ENCODE data around the gene RBBP9. TPM values are rescaled to one million over a fixed set of nuclear protein-coding genes. Genes with fewer than 3 reads are reported as not detected.
"Not testable (repeated sequence)": the region's sequence is repeated elsewhere in the genome, so short reads cannot be mapped to it uniquely, and the experiment has no call there.

The RBBP9 gene
- polyA plus RNA-seq, 4 donors, result 5.7 to 24.1 (median 7.2) TPM

DNA sequence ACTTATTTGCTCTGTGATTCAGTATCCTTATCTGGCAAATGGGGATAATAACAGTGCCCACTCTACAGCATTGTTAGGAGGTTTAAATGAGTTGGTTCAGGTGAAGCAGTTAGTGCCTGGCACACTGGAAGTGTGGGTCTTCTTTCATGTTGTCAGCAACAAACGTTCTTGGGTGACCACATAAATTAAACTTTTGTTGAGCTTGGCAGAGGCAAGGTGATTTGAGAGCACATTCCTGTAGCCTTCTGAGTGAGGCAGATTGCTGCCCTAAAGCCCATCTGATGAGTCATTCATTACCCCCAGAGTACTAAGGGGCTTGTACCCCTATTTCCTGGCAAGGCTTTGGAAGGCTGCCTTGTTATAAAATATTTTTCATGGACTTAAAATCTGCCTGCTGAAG, 36.5 kb upstream of the RBBP9 start:
- no peak for DNase-seq
- no peaks in the 10 kb centered on the region for H3K4me1 ChIP-seq (ENCODE audit: control insufficient read depth in 3 of 3, insufficient read depth in 2 of 3, low read depth in 1 of 3, low read length in 2 of 3)
- no peak overlapping the region for H3K4me3 ChIP-seq (ENCODE audit: low read depth in 1 of 3, low read length in 3 of 3)
- FAIRE-seq, result no peak
- H3K9me3 ChIP-seq (ENCODE audit: control insufficient read depth in 2 of 2, insufficient read depth in 1 of 2, low read depth in 1 of 2, low read length in 1 of 2), result no peaks in the 10 kb centered on the region
- WGBS, 3 donors, result 30 to 52% (median 33%) methylated on average over 1 of the region's 1 CpG
- peaks cover 19 to 43% (median 23%) of the 10 kb centered on the region in 3 donors for H3K36me3 ChIP-seq (ENCODE audit: control insufficient read depth in 3 of 3, insufficient read depth in 2 of 3, low read depth in 1 of 3, low read length in 3 of 3)
- no peaks in the 10 kb centered on the region for H3K27me3 ChIP-seq (ENCODE audit: control insufficient read depth in 3 of 3, insufficient read depth in 3 of 3, low read length in 3 of 3)
- H3K27ac ChIP-seq (ENCODE audit: low read depth in 1 of 3, low read length in 2 of 3), result no peak overlapping the region

DNA sequence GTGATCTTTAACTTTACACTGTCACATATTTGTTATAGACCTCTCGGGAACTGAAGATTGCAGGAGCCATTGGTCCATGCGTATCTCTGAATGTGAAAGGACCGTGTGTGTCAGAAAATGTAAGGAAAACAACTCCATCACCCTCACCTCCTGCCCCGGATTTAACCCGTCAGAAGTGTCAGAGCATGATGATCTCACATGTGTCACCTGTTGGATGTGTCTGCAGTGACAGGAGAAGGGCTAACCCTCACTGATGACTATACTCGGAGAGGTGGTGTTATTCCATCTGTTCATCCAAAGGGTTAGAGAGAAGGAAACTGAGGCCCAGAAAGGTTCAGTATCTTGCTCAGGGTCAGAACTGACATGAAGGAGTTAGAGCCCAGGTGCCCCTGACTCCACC, 35.6 kb upstream of the RBBP9 start:
- H3K4me1 ChIP-seq (ENCODE audit: control insufficient read depth in 3 of 3, insufficient read depth in 2 of 3, low read depth in 1 of 3, low read length in 2 of 3), result no peaks in the 10 kb centered on the region
- 86 to 97% (median 88%) methylated on average over 6 of the region's 6 CpGs for WGBS, 3 donors
- FAIRE-seq (no peak), DNase-seq (no peak)
- no peaks in the 10 kb centered on the region for H3K27me3 ChIP-seq (ENCODE audit: control insufficient read depth in 3 of 3, insufficient read depth in 3 of 3, low read length in 3 of 3)
- peaks cover 22 to 48% (median 28%) of the 10 kb centered on the region in 3 donors for H3K36me3 ChIP-seq (ENCODE audit: control insufficient read depth in 3 of 3, insufficient read depth in 2 of 3, low read depth in 1 of 3, low read length in 3 of 3)
- no peak overlapping the region for H3K4me3 ChIP-seq (ENCODE audit: low read depth in 1 of 3, low read length in 3 of 3)
- H3K9me3 ChIP-seq (ENCODE audit: control insufficient read depth in 2 of 2, insufficient read depth in 1 of 2, low read depth in 1 of 2, low read length in 1 of 2), result no peaks in the 10 kb centered on the region
- H3K27ac ChIP-seq (ENCODE audit: low read depth in 1 of 3, low read length in 2 of 3), result no peak overlapping the region

DNA sequence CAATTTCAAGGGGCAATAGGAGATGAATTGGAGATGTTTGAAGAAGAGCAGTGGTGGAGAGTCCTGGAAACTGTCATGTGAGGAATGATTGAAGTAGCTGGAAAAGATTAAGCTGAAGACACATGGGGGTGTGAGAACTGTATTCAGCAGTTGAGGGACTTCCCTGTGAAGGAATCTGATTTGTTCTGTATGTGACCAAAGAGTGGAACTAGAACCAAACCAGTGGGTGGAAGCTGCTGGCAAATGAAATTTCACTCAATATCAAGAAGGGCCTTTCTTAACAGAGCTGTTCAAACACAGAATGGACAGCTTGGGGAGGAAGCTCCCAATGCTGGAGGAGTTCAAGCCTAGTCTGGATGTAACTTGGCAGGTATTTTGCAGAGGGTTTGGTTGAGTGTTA, 32.0 kb upstream of the RBBP9 start:
- no peak overlapping the region for H3K4me3 ChIP-seq (ENCODE audit: low read depth in 1 of 3, low read length in 3 of 3)
- no peaks in the 10 kb centered on the region for H3K9me3 ChIP-seq (ENCODE audit: control insufficient read depth in 2 of 2, insufficient read depth in 1 of 2, low read depth in 1 of 2, low read length in 1 of 2)
- no peaks in the 10 kb centered on the region for H3K27me3 ChIP-seq (ENCODE audit: control insufficient read depth in 3 of 3, insufficient read depth in 3 of 3, low read length in 3 of 3)
- DNase-seq (no peak), FAIRE-seq (no peak)
- H3K4me1 ChIP-seq (ENCODE audit: control insufficient read depth in 3 of 3, insufficient read depth in 2 of 3, low read depth in 1 of 3, low read length in 2 of 3), result no peaks in the 10 kb centered on the region
- peaks cover 31 to 60% (median 40%) of the 10 kb centered on the region in 3 donors for H3K36me3 ChIP-seq (ENCODE audit: control insufficient read depth in 3 of 3, insufficient read depth in 2 of 3, low read depth in 1 of 3, low read length in 3 of 3)
- no peak overlapping the region for H3K27ac ChIP-seq (ENCODE audit: low read depth in 1 of 3, low read length in 2 of 3)

DNA sequence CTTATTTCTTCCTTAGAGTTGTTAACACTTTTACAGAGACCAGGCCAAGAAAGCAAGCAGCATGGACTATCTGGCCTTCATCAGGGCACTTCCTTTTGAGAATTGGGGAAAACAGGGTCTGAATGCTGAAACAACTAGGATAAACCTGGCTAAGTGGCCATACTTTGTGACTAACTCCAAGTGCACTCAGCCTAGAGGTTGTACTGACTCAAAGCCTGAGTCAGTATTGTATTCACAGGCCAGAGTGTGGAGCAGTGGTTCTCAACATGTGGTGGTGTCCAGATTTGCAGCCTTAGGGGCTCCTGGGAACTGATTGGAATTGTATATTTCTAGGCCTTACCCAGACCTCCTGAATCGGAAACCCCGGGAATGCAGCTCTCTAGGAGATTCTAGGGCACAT, 30.8 kb upstream of the RBBP9 start:
- Histone ChIP-seq H3K4me1 (ENCODE audit: control insufficient read depth in 3 of 3, insufficient read depth in 2 of 3, low read depth in 1 of 3, low read length in 2 of 3) (no peaks in the 10 kb centered on the region), H3K4me3 (ENCODE audit: low read depth in 1 of 3, low read length in 3 of 3) (no peak overlapping the region), H3K36me3 (ENCODE audit: control insufficient read depth in 3 of 3, insufficient read depth in 2 of 3, low read depth in 1 of 3, low read length in 3 of 3) (peaks cover 29 to 62% (median 38%) of the 10 kb centered on the region in 3 donors), H3K27me3 (ENCODE audit: control insufficient read depth in 3 of 3, insufficient read depth in 3 of 3, low read length in 3 of 3) (no peaks in the 10 kb centered on the region), H3K9me3 (ENCODE audit: control insufficient read depth in 2 of 2, insufficient read depth in 1 of 2, low read depth in 1 of 2, low read length in 1 of 2) (no peaks in the 10 kb centered on the region), H3K27ac (ENCODE audit: low read depth in 1 of 3, low read length in 2 of 3) (no peak overlapping the region)
- FAIRE-seq (no peak), DNase-seq (no peak)
- 96 to 98% (median 97%) methylated on average over 2 of the region's 2 CpGs for WGBS, 3 donors

DNA sequence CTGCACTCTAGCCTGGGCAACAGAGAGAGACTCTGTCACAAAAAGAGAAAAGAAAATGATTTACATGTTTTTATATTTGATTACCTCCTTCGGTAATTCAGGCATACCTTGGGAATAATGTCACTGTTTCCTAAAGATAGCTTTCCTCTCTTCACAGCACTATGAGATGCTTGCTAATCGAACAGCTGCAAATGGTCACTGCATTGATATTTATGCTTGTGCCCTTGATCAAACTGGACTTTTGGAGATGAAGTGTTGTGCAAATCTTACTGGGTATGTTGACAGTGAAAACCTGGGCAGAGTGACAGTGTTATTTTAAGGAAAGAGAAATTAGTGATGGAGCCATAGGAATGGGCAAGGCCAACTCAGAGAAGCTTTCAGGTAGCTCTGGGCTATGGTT, 30.3 kb upstream of the RBBP9 start:
- Histone ChIP-seq H3K4me3 (ENCODE audit: low read depth in 1 of 3, low read length in 3 of 3) (no peak overlapping the region), H3K27me3 (ENCODE audit: control insufficient read depth in 3 of 3, insufficient read depth in 3 of 3, low read length in 3 of 3) (no peaks in the 10 kb centered on the region), H3K9me3 (ENCODE audit: control insufficient read depth in 2 of 2, insufficient read depth in 1 of 2, low read depth in 1 of 2, low read length in 1 of 2) (no peaks in the 10 kb centered on the region), H3K4me1 (ENCODE audit: control insufficient read depth in 3 of 3, insufficient read depth in 2 of 3, low read depth in 1 of 3, low read length in 2 of 3) (no peaks in the 10 kb centered on the region), H3K27ac (ENCODE audit: low read depth in 1 of 3, low read length in 2 of 3) (no peak overlapping the region), H3K36me3 (ENCODE audit: control insufficient read depth in 3 of 3, insufficient read depth in 2 of 3, low read depth in 1 of 3, low read length in 3 of 3) (peaks cover 25 to 62% (median 33%) of the 10 kb centered on the region in 3 donors)
- DNase-seq (no peak), FAIRE-seq (no peak)
- WGBS, 3 donors, result 92 to 95% (median 95%) methylated on average over 2 of the region's 2 CpGs

DNA sequence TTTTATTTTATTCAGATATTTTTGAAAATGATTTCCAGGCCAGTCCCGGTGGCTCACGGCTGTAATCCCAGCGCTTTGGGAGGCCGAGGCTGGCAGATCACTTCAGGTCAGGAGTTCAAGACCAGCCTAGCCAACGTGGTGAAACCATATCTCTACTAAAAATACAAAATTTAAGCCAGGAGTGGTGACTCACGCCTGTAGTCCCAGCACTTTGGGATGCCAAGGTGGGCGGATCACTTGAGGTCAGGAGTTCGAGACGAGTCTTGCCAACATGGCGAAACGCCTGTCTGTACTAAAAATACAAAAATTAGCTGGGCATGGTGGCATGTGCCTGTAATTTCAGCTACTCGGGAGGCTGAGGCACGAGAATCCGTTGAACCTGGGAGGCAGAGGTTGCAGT, 29.7 kb upstream of the RBBP9 start:
- peaks cover 25 to 63% (median 32%) of the 10 kb centered on the region in 3 donors for H3K36me3 ChIP-seq (ENCODE audit: control insufficient read depth in 3 of 3, insufficient read depth in 2 of 3, low read depth in 1 of 3, low read length in 3 of 3)
- not testable (repeated sequence) for H3K27ac ChIP-seq (ENCODE audit: low read depth in 1 of 3, low read length in 2 of 3); H3K9me3 ChIP-seq (ENCODE audit: control insufficient read depth in 2 of 2, insufficient read depth in 1 of 2, low read depth in 1 of 2, low read length in 1 of 2); H3K4me3 ChIP-seq (ENCODE audit: low read depth in 1 of 3, low read length in 3 of 3); FAIRE-seq; H3K4me1 ChIP-seq (ENCODE audit: control insufficient read depth in 3 of 3, insufficient read depth in 2 of 3, low read depth in 1 of 3, low read length in 2 of 3); DNase-seq; H3K27me3 ChIP-seq (ENCODE audit: control insufficient read depth in 3 of 3, insufficient read depth in 3 of 3, low read length in 3 of 3)
- WGBS, 3 donors, result 83 to 85% (median 83%) methylated on average over 14 of the region's 14 CpGs

DNA sequence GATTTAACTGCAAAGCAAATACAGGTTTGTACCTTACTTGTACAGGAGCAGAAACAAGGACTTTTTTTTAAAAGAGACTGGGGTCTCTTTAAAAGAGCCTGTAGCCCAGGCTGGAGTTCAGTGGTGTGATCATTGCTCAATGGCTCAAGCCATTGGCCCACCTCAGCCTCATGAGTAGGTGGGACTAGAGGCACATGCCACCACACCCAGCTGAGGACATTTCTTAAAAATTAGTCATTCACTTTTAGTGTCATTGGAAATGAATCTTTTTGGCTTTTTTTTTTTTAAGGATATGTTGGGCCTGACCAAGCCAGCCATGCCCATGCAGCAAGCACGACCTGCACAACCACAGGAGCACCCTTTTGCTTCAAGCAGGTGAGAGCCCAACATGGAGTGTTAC, 27.6 kb upstream of the RBBP9 start:
- Histone ChIP-seq H3K27me3 (ENCODE audit: control insufficient read depth in 3 of 3, insufficient read depth in 3 of 3, low read length in 3 of 3) (no peaks in the 10 kb centered on the region), H3K4me3 (ENCODE audit: low read depth in 1 of 3, low read length in 3 of 3) (no peak overlapping the region), H3K4me1 (ENCODE audit: control insufficient read depth in 3 of 3, insufficient read depth in 2 of 3, low read depth in 1 of 3, low read length in 2 of 3) (no peaks in the 10 kb centered on the region), H3K36me3 (ENCODE audit: control insufficient read depth in 3 of 3, insufficient read depth in 2 of 3, low read depth in 1 of 3, low read length in 3 of 3) (peaks cover 17 to 59% (median 27%) of the 10 kb centered on the region in 3 donors), H3K9me3 (ENCODE audit: control insufficient read depth in 2 of 2, insufficient read depth in 1 of 2, low read depth in 1 of 2, low read length in 1 of 2) (no peaks in the 10 kb centered on the region), H3K27ac (ENCODE audit: low read depth in 1 of 3, low read length in 2 of 3) (no peak overlapping the region)
- FAIRE-seq (no peak), DNase-seq (no peak)
- 91 to 100% (median 92%) methylated on average over 1 of the region's 1 CpG for WGBS, 3 donors

DNA sequence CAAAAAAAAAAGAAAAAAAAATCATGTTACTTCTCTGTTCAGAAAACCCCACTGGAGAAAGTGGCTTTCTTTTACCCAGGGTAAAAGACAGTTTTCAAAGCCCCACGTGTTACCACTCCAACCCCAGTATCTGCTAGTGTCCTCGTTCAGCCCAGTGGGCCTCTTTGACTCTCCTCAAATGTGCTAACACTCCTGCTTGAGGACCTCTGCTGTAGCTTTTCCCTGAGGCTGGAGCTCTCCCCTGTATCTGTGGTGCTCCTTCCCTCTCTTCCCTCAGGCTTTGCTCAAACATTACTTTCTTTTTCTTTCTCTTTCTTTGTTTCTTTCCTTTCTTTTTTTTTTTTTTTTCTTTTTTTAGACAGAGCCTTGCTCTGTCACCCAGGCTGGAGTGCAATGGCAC, 26.0 kb upstream of the RBBP9 start:
- 88 to 100% (median 89%) methylated on average over 2 of the region's 2 CpGs for WGBS, 3 donors
- FAIRE-seq, result no peak
- no peak for DNase-seq

DNA sequence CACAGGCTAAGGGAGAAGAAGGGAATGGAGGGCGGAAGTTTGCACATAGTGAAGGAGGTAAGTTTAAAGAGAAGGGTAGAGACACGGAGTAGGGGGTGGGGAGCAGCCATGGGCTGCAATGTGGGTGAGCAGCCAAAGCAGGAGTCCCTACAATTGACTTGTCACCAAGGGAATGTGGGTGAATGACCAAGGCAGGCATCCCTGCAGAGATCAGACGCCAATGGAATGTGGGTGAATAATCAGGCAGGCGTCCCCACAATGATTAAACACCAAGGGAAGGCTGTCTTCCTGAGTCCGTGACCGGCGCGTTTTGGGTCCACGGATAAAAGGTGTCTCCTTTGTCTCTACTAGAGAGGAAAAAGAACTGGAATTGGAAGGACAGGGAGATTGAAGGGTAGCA, 25.0 kb upstream of the RBBP9 start:
- H3K36me3 ChIP-seq (ENCODE audit: control insufficient read depth in 3 of 3, insufficient read depth in 2 of 3, low read depth in 1 of 3, low read length in 3 of 3), result peaks cover 10 to 42% (median 16%) of the 10 kb centered on the region in 3 donors
- not testable (repeated sequence) for H3K9me3 ChIP-seq (ENCODE audit: control insufficient read depth in 2 of 2, insufficient read depth in 1 of 2, low read depth in 1 of 2, low read length in 1 of 2); H3K27ac ChIP-seq (ENCODE audit: low read depth in 1 of 3, low read length in 2 of 3); H3K4me1 ChIP-seq (ENCODE audit: control insufficient read depth in 3 of 3, insufficient read depth in 2 of 3, low read depth in 1 of 3, low read length in 2 of 3); DNase-seq; FAIRE-seq; H3K27me3 ChIP-seq (ENCODE audit: control insufficient read depth in 3 of 3, insufficient read depth in 3 of 3, low read length in 3 of 3); H3K4me3 ChIP-seq (ENCODE audit: low read depth in 1 of 3, low read length in 3 of 3)
- 95 to 98% (median 95%) methylated on average over 9 of the region's 9 CpGs for WGBS, 3 donors

More for the DNA sequence above, 26.0 kb upstream of the RBBP9 start:
- no peak overlapping the region for H3K4me3 ChIP-seq (ENCODE audit: low read depth in 1 of 3, low read length in 3 of 3)
- H3K9me3 ChIP-seq (ENCODE audit: control insufficient read depth in 2 of 2, insufficient read depth in 1 of 2, low read depth in 1 of 2, low read length in 1 of 2), result no peaks in the 10 kb centered on the region
- H3K27ac ChIP-seq (ENCODE audit: low read depth in 1 of 3, low read length in 2 of 3), result no peak overlapping the region
- no peaks in the 10 kb centered on the region for H3K4me1 ChIP-seq (ENCODE audit: control insufficient read depth in 3 of 3, insufficient read depth in 2 of 3, low read depth in 1 of 3, low read length in 2 of 3)
- no peaks in the 10 kb centered on the region for H3K27me3 ChIP-seq (ENCODE audit: control insufficient read depth in 3 of 3, insufficient read depth in 3 of 3, low read length in 3 of 3)
- H3K36me3 ChIP-seq (ENCODE audit: control insufficient read depth in 3 of 3, insufficient read depth in 2 of 3, low read depth in 1 of 3, low read length in 3 of 3), result peaks cover 13 to 50% (median 24%) of the 10 kb centered on the region in 3 donors
